EH (cell line): ENCODE results near the gene MTA3.

Experiments used
- DNase-seq: peaks from one replicate; pipeline ENCODE4 v3.0.0-alpha.2; 2015; ENCODE audit warnings: low read depth

Gene MTA3

GRCh38 chr2:42762823-42763804 lies 194.7 kb downstream of the MTA3 start:
- no peak for DNase-seq

DNA sequence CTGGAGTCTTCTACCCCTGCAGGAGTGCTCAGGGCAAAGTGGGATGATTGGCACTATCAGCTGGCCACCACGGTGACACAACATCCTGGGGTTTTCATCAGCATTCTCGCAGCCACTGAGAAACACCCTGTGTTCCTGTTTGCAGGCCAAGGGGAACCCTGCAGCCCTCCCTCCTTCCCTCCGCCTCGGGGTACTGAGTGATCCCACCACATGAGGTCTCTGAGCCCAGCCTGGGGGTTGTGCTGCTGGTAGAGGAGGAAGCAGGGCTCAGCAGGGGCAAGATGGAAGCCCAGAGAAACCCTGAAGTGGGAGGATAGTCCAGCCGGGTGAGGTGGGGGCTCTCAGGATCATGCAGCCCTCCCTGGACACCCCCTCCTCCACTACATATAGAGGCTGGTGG lies 195.7 kb downstream of the MTA3 start, which contains the start of gene OXER1:
OXER1 (minus strand) TSS at position 40 of the 400 bp plus-strand sequence. CDS start 73 bp downstream, outside the sequence.
- DNase-seq = no peak

- no peak for DNase-seq
Observed at GRCh38 chr2:42764901-42765300, 196.5 kb downstream of the MTA3 start.

DNA sequence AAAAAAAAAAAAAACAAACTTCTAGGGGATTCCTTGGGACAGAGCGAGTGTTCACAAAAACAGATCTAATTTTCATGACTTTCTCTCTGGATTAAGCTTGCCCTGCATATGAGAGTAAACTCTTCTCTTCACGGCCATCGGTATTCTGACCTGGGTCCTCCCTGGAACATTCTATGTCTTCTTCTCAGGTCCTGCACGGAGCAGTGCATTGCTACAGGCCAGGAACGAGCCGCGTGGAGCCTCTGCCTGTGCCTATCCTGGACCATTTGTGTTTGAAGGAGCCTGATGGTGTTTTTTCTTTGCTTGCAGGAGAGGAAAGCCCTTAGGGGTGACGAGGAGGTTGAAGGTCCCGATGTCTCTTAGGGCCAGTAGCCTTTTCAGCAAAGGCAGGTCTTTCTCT lies 197.3 kb downstream of the MTA3 start:
- DNase-seq = no peak

- DNase-seq = no peak
Observed at GRCh38 chr2:42767080-42767898, 198.9 kb downstream of the MTA3 start.

DNA sequence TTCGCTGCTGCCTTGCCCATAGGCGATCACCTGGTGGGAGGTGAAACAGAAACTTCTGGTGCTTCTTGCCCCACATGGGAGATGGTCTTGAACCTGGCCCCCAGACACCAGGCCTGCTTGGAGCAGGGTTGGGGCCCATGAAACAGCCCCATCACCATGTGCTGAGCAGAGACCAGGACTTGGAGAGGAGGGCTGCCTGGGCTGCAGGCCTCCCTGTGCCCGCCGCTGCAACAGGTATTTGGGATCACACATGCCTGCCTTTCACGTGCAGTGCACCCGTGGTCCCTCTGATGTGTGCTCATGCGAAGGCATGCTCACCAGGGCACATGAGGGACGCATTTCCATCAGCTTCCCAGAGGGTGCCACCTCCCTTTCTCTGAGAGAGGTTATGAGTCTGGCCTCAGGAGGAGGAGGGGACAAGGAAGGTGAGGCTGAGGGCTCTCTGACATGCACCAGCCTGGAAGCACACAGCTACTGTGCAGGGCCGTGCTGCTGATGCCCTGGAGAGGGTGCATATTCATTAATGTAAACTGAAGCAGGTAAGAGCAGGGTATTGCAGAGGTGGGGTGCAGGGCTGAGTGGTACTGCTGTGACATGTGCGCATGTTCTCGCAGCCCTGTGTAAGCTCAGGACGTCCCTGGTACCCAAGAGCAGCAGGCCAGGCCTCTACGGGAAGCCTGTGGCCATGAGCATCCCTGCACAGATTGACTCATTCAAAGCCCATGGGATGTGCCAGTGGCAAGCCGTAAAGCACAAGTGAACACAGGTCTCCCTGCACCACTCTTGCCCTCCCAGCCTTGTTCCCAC lies 199.7 kb downstream of the MTA3 start:
- DNase-seq = no peak

DNA sequence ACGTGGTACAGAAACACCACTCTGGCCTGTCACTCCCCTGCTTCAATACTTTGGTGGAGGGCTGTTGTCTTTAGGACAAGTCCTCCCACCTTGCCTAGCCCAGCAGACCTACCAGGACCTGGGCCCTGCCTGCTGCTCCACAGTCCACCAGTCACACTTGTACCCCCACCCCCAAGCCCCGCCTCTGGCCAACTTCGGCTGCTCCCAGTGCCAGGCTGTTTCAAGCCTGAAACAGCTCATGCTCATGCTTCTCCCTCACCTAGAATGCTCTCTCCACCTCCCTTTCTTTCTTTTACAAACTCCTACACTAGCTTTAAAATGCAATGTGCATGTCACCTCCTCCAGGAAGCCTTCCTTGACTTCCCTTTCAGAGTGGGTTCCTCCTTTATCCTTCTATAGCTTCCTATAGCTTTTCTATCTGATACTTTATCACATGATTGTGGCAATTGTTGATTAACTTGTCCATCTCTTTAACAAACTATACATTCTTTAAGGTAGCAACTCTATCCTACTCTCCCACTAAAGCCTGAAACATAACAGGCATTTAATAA lies 200.3 kb downstream of the MTA3 start:
- DNase-seq = no peak

DNA sequence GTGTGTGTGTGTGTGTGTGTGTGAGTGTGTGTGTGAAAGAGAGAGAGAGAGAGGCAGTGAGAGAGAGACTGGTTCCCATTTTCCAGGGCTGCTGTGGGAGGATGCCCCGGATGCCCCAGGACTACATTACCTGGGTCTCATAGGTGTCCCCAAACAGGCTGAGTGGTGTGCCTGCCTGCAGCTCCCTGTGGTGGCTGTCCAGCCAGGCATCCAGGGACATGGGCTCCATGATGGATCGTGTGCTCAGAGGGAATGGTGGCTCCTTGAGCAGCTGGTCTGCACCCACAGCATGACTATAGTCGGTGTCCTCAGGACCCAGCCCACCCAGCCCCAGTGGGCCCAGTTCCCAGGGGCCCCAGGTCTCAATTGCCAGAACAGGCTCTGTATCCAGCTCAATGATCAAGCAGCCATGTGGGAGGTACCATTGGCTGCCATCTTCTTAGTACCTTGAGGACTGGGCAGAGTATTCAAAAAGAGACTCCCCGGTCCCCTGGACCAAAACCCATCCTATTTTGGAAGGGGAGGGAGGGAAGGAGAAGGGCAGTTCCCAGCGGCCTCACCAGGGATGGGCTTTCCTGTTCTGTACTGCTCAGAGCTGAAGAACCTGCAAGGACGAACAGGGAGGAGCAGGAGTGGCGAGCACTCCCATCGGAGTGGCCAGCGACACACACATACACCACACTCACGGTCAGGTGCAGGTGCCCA lies 201.3 kb downstream of the MTA3 start:
- DNase-seq = no peak

DNA sequence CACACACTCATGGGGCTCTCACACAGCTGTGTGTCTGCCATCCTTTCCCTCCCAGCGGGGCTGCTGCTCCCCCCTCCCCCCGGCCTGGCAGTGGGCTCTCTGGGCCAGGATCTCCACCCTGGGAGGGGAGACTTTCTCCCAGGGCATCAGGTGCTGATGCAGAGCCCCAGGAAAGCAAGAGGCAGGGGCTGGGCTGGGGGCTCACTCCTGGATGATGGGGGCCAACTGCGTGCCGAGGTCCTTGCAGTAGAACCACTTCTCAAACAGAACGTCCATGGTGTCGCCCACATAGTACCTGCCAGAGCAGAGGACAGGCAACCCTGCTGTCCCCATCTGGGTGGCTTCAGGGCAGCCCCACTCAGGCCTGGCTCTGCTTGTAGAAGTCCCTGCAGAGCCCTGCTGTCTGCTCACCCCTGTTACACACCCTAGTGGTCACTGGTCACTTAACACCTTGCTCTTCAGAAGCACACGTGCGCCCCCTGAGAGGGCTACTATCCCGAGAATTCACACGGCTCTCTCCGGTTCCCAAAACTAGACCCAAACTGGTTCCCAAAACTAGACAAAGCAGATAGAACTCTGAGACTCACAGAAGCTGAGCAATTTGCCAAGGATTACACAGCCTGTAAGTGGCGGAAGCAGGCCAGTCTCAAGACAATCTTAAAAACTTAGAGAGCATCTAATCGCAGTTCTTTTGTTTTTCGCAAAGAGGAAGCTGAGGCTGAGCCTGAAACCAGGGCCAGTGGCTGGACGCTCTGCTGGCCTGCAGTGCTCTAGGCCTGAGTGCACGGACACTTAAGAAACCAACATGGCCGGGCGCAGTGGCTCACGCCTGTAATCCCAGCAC lies 202.1 kb downstream of the MTA3 start:
- DNase-seq = peak; percentile 51

GRCh38 chr2:42771546-42772153 lies 203.2 kb downstream of the MTA3 start:
- DNase-seq = no peak

DNA sequence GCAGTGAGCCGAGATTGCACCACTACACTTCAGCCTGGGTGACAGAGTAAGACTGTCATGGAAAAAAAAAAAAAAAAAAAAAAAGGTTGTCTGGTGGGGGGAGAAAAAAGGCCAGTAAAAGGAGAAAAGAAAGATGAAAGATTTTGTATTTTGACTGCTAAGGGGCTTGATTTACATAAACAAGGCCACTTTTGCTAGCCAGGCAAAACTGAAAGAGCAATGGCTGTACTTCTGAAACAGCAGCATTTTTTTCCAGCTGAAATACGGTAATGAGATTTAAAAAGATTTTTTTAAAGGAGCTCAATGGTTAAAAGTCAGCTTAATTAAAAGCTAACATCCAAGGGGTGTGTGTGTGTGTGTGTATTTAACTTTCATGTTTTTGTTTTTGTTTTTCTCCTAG lies 206.8 kb downstream of the MTA3 start:
- no peak for DNase-seq

DNA sequence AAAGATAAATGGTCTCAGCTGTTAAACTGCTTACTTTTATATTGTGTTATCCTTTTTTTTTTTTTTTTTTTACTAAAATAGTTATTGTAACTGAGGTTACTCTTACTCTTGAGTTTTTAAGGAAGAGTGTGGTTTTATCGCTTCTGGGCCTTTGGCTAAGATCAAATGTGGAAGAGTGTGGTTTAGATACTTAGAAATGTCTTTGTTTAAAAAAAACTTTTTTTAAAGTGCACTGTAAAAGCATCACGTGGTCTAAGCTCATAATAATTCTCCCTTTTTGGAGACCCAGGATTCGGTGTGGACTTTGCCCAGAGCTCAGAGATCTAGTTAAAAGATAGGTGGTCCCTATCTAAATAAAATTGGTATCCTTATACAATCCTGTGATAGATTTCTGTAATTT lies 207.4 kb downstream of the MTA3 start:
- DNase-seq = no peak

GRCh38 chr2:42777883-42778805 lies 209.7 kb downstream of the MTA3 start:
- DNase-seq = peak; percentile 87

- no peak for DNase-seq
Observed at GRCh38 chr2:42781181-42781580, 212.7 kb downstream of the MTA3 start.

DNA sequence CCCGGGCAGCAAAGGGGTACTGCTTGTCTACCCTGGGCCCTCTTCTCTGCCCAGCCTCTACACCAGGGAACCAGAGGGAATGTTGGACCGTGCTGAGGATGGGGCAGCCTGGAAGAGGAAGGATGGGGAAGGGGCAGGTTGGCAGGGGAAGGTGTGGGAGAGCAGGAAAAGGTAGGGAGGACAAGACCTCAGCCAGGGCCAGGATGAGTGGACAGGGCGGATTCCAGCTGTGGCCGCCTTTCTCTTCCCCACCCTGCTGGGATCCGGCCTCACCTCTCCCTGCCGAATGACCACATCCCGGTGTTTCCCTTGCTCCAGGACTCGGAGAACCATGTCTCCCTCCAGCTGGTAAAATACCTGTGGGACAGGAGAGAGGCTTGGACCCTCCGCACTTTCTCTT lies 215.1 kb downstream of the MTA3 start:
- DNase-seq = no peak

GRCh38 chr2:42784204-42784880 lies 215.9 kb downstream of the MTA3 start:
- no peak for DNase-seq

GRCh38 chr2:42786561-42787345 lies 218.3 kb downstream of the MTA3 start:
- DNase-seq = no peak
